CD4-positive, alpha-beta T cell treated with Interferon alpha-2 for 1 hour (primary cell): ENCODE data around the gene SIK3.

ENCODE experiments used
- DNase-seq, 2 donors: peaks; one replicate each; pipeline ENCODE4 v3.0.0-alpha.2; 2020 to 2022

Gene SIK3

GRCh38 chr11:116890607-116891006, 207.6 kb downstream of the SIK3 start:
- no peak for DNase-seq

GRCh38 chr11:116890193-116890592, 208.0 kb downstream of the SIK3 start:
- peak in 1 of 2 donors; percentile 38 for DNase-seq

GRCh38 chr11:116888884-116889549, 209.2 kb downstream of the SIK3 start:
- DNase-seq = no peak

- no peak for DNase-seq
These were observed 210.2 kb downstream of the SIK3 start for GRCh38 chr11:116888024-116888423.

DNA sequence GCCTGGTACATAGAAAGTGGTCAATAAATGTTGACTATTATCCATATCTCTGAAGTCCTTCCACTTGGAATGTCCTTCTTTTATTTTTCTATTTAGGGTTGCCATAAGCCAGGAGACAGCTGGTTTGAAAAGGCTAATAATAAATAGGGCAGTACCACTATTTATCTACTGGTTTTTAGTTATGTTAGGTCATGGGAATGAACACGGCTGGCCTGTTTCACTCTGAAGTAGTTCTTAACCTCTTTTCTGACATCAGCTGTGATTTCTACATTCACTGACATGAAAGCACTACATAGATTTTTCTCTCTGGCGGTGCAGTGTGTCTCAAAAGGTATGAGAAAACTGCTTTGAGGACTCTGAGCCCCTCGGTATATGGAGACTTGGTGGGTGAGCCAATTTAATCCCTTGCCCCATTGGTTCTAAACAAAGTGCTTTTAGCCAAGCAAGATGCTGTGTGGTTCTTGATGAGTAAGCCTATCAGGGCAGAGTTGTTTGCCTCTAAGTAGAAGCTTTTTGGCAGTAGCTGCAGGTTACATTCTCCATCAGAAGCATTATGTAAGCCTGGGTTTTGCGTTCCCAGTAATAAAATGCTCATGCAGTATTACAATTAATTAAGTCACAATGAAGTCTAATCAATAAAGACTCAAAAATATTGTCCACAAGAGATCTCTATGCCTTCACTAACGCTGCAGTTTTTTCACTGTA, 212.1 kb downstream of the SIK3 start:
- DNase-seq = no peak

- no peak for DNase-seq
These were observed 215.8 kb downstream of the SIK3 start for GRCh38 chr11:116882386-116882785.

- DNase-seq = no peak
These were observed 217.1 kb downstream of the SIK3 start for GRCh38 chr11:116881143-116881542.

DNA sequence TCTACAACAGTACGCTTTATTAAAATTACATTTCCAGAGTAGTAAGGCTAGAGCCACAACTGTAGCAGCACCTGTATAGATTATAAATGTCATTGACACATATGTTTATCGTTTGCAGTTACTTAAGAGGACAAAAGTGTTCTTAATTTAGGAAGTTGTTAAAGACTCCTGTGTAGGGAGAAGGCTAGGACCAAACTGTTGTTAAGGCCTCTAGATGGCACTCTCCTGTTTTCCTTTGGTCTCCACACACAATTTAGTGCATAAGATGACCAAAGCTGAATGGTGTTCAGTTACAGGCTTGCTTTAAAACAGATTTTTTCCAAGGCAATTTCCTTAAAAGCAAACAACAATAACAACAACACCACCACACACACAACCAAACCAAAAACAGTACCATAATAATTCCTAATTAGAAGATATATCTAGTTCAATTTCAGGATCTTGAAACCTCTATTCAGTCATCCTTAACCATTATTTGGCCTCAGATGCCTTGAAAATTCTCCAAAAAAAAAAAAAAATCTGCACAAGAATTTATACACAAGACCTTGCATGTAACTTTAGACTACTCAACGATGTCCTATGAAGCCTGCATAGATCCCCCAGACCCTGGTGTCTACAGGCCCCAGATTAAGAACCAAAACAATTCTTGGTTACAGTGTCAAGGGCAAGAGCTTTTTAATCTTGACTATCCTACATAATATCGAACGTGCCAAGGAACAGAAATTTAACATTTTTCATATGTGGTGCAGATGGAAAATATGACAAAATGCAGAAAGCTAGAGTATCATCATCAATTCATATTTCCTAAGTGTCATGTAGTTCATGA, 218.2 kb downstream of the SIK3 start:
- DNase-seq = peak; percentile 39 to 73

DNA sequence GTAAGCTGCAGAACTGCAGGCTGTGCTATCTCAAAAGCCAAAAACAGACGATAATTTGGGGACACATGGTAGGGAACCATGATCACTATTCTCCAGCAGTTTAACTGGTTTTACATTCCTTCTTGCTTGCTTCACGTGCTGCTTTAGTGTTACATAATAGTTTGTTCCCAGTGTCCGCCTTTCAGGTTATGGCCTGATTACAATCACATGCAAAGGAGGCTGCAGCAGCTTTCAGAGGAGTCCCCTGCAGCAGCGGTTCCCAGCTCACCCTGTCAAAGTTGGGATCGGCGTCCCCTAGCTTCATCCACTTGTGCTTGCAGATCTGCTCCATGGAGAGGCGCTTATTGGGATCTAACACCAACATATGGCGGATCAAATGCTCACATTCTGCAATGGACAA, 221.6 kb downstream of the SIK3 start:
- no peak for DNase-seq

DNA sequence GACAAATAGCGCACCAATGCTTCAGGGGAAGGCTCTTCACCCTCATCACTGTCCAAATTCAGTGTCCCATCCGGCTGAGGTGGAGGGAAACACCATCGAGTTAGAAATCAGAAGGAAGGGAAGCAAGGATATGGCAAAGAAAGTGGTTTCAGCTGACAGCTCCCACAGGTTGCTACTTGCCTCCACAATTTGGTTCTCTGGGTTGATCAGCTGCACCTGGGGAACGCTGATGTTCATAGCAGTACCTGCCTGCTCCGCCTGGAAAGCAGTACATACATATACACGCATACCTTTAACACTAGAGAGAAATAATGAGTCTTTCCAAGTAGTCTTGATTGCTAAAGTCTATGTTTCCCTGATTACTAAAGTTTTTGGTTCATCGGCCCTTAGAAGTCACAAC, 223.0 kb downstream of the SIK3 start:
- no peak for DNase-seq

DNA sequence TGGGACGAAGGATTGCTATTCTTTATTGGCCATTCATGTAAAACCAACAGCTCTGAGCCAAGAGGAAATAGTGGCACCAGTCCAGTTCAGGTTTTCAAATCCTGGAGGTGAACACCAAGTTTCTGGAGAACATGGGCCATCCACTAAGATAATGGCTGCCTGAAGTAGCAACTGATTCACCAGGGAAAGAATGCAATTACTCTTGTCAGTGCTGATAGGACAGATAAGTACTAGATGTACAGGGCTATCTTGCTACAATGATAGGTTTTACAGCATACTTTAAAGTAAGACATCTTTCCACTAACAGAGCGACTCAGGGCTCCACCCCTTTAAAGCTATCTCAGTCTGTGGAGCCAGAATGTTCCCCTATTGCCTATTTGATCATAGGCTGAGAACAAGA, 224.0 kb downstream of the SIK3 start:
- no peak for DNase-seq

DNA sequence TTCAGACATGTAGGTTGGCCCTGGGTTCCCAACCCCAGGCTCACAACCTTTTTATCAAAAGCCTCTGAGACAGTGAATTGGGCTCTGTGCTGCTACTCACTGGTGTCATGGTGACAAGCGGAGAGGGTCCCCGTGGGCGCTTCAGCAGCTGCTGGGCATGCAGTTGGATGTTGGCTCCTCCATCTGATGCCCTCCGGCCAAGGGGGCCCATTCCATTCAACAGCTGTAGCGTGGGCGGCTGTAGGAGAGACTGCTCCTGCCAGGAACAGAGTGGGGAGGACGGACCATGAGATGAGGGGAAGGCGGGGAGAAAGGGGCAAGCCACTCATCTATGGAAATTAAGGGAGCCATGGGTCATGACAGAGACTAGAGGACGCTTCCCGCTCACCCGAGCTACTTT, 224.8 kb downstream of the SIK3 start:
- DNase-seq = no peak

DNA sequence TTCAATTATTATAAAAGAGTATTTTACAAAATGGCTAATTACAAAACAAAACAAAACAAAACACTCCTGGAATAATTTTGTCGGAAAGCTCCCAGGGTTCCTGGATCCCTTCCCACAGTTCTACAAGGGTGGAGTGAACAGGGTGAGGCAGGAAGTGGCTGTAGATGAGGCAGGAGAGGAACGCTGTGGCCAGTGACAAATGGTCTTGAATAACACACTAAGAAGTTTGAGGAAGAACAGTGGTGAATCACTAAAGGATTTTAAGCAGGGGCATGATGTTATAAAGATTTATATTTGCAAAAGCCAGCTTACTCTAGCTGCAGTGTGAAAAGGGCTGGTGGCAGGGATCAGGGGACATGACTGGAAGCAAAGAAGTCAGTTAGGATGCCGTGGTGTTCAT, 227.0 kb downstream of the SIK3 start:
- DNase-seq = no peak

DNA sequence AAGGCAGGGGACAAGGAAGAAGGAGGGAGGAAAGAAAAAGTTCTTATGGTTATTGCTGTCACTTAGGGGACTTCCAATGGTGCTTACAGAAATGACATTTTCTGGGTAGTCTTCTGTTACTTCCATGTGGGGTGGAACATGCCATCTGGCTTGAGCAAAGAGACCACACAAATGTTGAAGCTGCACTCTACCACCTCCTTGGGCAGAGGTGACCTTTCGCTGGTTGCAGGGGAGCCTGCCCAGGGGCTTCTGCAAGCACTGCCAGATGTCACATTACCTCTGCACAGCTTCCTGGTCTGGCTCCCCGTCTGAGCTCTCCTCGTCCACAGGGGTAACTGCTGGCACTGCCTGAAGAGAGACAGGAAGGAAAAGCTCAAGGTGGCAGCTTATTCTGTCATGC, 228.2 kb downstream of the SIK3 start:
- DNase-seq = no peak

DNA sequence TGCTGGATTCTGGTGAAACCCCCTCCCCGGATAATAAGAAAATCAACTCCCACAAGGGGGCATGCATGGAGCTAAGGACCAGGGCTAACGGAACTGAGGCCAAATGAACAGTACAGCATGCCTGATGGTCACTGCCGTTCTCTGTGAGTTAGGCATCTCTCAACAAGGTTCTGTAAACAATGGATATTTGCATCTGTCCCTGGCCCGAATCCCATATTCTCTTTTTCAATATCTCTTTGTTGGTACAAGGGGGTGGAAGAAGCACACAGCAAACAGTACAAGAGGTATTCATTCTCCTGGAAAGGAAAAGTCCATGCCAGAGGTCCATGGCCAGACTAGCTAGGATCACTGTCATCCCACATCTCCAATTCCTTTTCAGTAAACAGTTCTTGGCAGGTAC, 228.6 kb downstream of the SIK3 start:
- DNase-seq = no peak

- DNase-seq = no peak
These were observed 230.2 kb downstream of the SIK3 start for GRCh38 chr11:116868066-116868465.

- DNase-seq = no peak
These were observed 230.6 kb downstream of the SIK3 start for GRCh38 chr11:116867619-116868018.

GRCh38 chr11:116866804-116867455, 231.3 kb downstream of the SIK3 start:
- no peak for DNase-seq

DNA sequence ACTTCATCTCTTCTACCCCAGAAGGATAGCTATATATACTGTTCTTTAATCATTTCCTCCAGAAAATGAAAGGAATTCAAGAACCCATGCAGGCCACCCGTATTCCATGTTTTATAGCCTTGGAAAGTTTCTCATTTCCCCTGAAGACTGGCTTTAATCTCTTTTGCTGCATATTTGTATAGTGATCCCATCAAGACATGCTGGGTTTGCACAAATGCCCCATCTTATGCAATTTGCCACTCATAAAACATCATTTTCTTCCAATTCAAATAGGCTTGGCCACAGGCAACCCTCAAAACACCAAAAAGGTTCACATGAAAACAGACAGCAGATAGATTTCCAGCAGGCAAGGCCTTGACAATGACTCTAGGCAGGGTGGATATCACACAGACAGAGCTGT, 232.5 kb downstream of the SIK3 start:
- DNase-seq = no peak

DNA sequence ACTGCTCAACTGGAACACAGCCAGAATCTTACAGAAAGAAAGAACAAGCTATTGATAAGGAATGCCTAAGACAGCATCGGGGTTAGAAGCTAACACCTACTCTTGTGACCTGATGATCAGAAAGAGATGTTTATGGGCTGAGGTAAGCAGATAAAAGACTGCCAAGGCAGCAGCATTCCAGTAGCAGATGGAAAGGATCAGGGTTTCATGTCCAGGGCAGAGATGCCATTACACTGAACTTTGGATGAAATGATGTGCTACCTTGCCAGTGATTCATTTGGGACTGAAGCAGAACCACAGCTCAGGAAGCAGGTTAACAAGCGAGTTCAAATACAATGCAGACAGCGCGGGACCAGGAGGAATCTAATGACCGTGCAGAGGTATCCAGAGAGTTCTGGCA, 233.7 kb downstream of the SIK3 start:
- no peak for DNase-seq

GRCh38 chr11:116862951-116863350, 235.3 kb downstream of the SIK3 start:
- DNase-seq = no peak

GRCh38 chr11:116862185-116862584, 236.0 kb downstream of the SIK3 start:
- no peak for DNase-seq

- no peak for DNase-seq
These were observed 236.7 kb downstream of the SIK3 start for GRCh38 chr11:116861539-116861938.
